DND-41 (cell line): ENCODE data around the gene ACSS3.

Experiments used
- CTCF ChIP-seq: IDR thresholded peaks from 2 replicates; pipeline ENCODE4 v1.5.1; 2012; ENCODE audit warnings: borderline replicate concordance, low read length, moderate library complexity, mild to moderate bottlenecking; ENCODE audit not compliant: poor library complexity, severe bottlenecking; ENCODE audit errors: extremely low read depth
- EZH2 ChIP-seq: IDR thresholded peaks from 3 replicates; pipeline ENCODE4 v1.6.1; 2012; ENCODE audit warnings: borderline replicate concordance, low read depth, mild to moderate bottlenecking, moderate library complexity, low read length, inconsistent platforms; ENCODE audit not compliant: severe bottlenecking

GRCh38 chr12:81245907-81246570 is 168.2 kb downstream of the ACSS3 start:
- TF ChIP-seq CTCF (no peak), EZH2 (no peak)
